K562 (cell line): Measurements from ENCODE around the gene PCP2. TPM values are rescaled to one million over a fixed set of nuclear protein-coding genes. Genes with fewer than 3 reads are reported as not detected.

Experiments used
- ATAC-seq: fragments of 200-7000 bp; cut with Tn5 transposase; 3 replicates; pipeline ENCODE4 v1.9.1; 2020; ENCODE audit warnings: moderate library complexity
- BruUV-seq: library from RNA; stranded (reverse); fragments of 400-500 nt; replicated peaks from 2 replicates; lab custom pipeline; 2021; lab: Mats Ljungman, UMichigan
- CTCF ChIA-PET: fragments of 300-600 bp; formaldehyde crosslinking; extraction: SDS; loops from one replicate; lab custom pipeline; 2021; ENCODE audit warnings: low intra/inter-chr PET ratio; lab: Yijun Ruan, JAX
- POLR2A ChIA-PET: fragments of 300-600, 350-650 bp; sonication (Branson Sonifier 250); formaldehyde crosslinking; extraction: SDS; loops from one replicate; lab custom pipeline; 2021; ENCODE audit warnings: antibody characterized with exemption, inconsistent platforms; lab: Yijun Ruan, JAX
- DNase-seq, 4 experiments: peaks; one replicate each; pipeline versions ENCODE4 v3.0.0 to v3.0.0-alpha.2; 2011 to 2018; ENCODE audit warnings: low spot score in 3 of 4, mixed read lengths in 3 of 4; ENCODE audit errors: extremely low read depth in 1 of 4
- FAIRE-seq: peaks from 2 replicates; lab custom pipeline; 2011; peaks lifted over from hg19 to GRCh38; lab: Jason Lieb, UNC
- H2AFZ ChIP-seq: 2 replicates; pipeline ENCODE4 v1.6.0; 2011; ENCODE audit warnings: low read depth, low read length, control low read depth, inconsistent platforms
- H3K27ac ChIP-seq: fragments of 200-600 bp; 3 replicates; pipeline ENCODE4 v1.8.0; 2011; ENCODE audit warnings: low read depth, mild to moderate bottlenecking, control low read depth, inconsistent platforms, low read length, moderate library complexity, mixed read lengths; ENCODE audit errors: extremely low read depth
- H3K27me3 ChIP-seq, 2 experiments: fragments of 300-600 bp in 1 of 2; 2 replicates in 1 of 2; 3 replicates in 1 of 2; pipeline versions ENCODE4 v1.6.0 to v1.8.0; 2011; ENCODE audit warnings: inconsistent platforms in 2 of 2, low read length in 2 of 2, mild to moderate bottlenecking in 1 of 2, mixed read lengths in 1 of 2, moderate library complexity in 1 of 2; ENCODE audit not compliant: control insufficient read depth in 2 of 2, insufficient read depth in 2 of 2
- H3K36me3 ChIP-seq: fragments of 300-600 bp; 3 replicates; pipeline ENCODE4 v1.8.0; 2011; ENCODE audit warnings: mild to moderate bottlenecking, low read length, inconsistent platforms; ENCODE audit not compliant: control insufficient read depth, insufficient read depth
- H3K4me1 ChIP-seq, 2 experiments: fragments of 200-600 bp in 1 of 2; replicated peaks in 1 of 2; 2 replicates in 1 of 2; 3 replicates in 1 of 2; pipeline versions ENCODE4 v1.5.1 to v1.8.0; 2011; ENCODE audit warnings: inconsistent platforms in 2 of 2, low read length in 2 of 2, mild to moderate bottlenecking in 1 of 2, mixed read lengths in 1 of 2, moderate library complexity in 1 of 2; ENCODE audit not compliant: control insufficient read depth in 2 of 2, insufficient read depth in 2 of 2
- H3K4me2 ChIP-seq: 2 replicates; pipeline ENCODE4 v1.6.1; 2011; ENCODE audit warnings: low read length, control low read depth, inconsistent platforms, mixed read lengths; ENCODE audit not compliant: insufficient read depth
- H3K4me3 ChIP-seq: fragments of 200-600 bp; sonication (generic), shearing (Covaris generic); 2 replicates; pipeline ENCODE4 v1.5.1; 2016; ENCODE audit warnings: control low read depth, inconsistent platforms
- H3K79me2 ChIP-seq: fragments of 200-600 bp; 3 replicates; pipeline ENCODE4 v1.8.0; 2011; ENCODE audit warnings: low read length, inconsistent platforms; ENCODE audit not compliant: control insufficient read depth, insufficient read depth
- H3K9ac ChIP-seq, 2 experiments: 2 replicates each; pipeline versions ENCODE4 v1.6.0 to v1.6.1; 2011; ENCODE audit warnings: low read depth in 2 of 2, low read length in 2 of 2, control low read depth in 1 of 2, inconsistent platforms in 1 of 2, mild to moderate bottlenecking in 1 of 2, mixed read lengths in 1 of 2; ENCODE audit not compliant: insufficient read depth in 1 of 2
- H3K9me1 ChIP-seq: one replicate; pipeline ENCODE4 v1.6.0; 2011; ENCODE audit warnings: inconsistent platforms, mild to moderate bottlenecking, low read length, moderate library complexity; ENCODE audit not compliant: control insufficient read depth, insufficient read depth
- H3K9me3 ChIP-seq: replicated peaks from 2 replicates; pipeline ENCODE4 v1.5.1; 2011; ENCODE audit warnings: low read depth, low read length, inconsistent platforms; ENCODE audit not compliant: control insufficient read depth, insufficient read depth
- H4K20me1 ChIP-seq: replicated peaks from 2 replicates; pipeline ENCODE4 v1.6.1; 2011; ENCODE audit warnings: low read length, inconsistent platforms, mixed read lengths; ENCODE audit not compliant: control insufficient read depth, insufficient read depth
- GATAD2B ChIP-seq: fragments of 450-650 bp; IDR thresholded peaks from 2 replicates; pipeline ENCODE4 v1.6.1; 2017; ENCODE audit warnings: mild to moderate bottlenecking, borderline replicate concordance
- POLR2G ChIP-seq: fragments of 200-400 bp; formaldehyde crosslinking; IDR thresholded peaks from 2 replicates; pipeline ENCODE4 v1.6.1; 2017; ENCODE audit warnings: low read depth, mild to moderate bottlenecking, antibody characterized with exemption, low read length, moderate library complexity
- WHSC1 ChIP-seq: IDR thresholded peaks from one replicate; pipeline ENCODE4 v1.6.1; 2012; ENCODE audit warnings: low read length, control low read depth, inconsistent platforms
- ZBTB33 ChIP-seq: sonication (generic); formaldehyde crosslinking; IDR thresholded peaks from 2 replicates; pipeline ENCODE4 v1.8.1; 2023; ENCODE audit warnings: mild to moderate bottlenecking, missing genetic modification reagents
- whole genome bisulfite sequencing: fragments of 100-300 bp; shearing (Covaris generic); methylation state at CpG from one replicate; pipeline ENCODE4 v1.1.6; 2016; ENCODE audit warnings: low coverage, mixed read lengths; ENCODE audit not compliant: insufficient coverage; ENCODE audit errors: missing lambda C conversion rate; 5-methylcytosine and 5-hydroxymethylcytosine counted together
- in situ Hi-C: fragments of 300-500 bp; cut with MboI; formaldehyde crosslinking; loops from 4 replicates; pipeline ENCODE4 v1.15.0; 2018; ENCODE audit warnings: inconsistent platforms, mixed read lengths
- intact Hi-C: fragments of 100-400 bp; cut with micrococcal nuclease; formaldehyde crosslinking; loops from 2 replicates; pipeline ENCODE4 v1.14.2; 2022
- polyA plus RNA-seq, 8 experiments: library from polyadenylated mRNA; depleted of rRNA in 4 of 8; stranded (reverse) in 5 of 8; unstranded in 3 of 8; fragments of >200 nt; fragmentation: Nextera tagmentation in 2 of 8; fragmentation: Illumina TruSeq in 1 of 8; extraction: Ambion mirVana in 2 of 8; extraction: Trizol in 1 of 8; gene quantifications; 2 replicates each; pipeline versions ENCODE4 v1.2.1 to v1.2.3, GENCODE V29; 2011 to 2014; ENCODE audit warnings: inconsistent platforms in 1 of 8, missing spikeins in 1 of 8
- total RNA-seq, 7 experiments: library from RNA; depleted of rRNA in 6 of 7; stranded (reverse); fragments of >200 nt in 6 of 7; fragmentation: Illumina TruSeq in 2 of 7; extraction: Trizol in 2 of 7; gene quantifications; 2 replicates each; pipeline versions ENCODE4 v1.2.1 to v1.2.3, GENCODE V29; 2011 to 2021; ENCODE audit warnings: low replicate concordance in 1 of 7

The PCP2 gene
- total and polyA plus RNA-seq, 9 of the 15 experiments (the other 6 are each of a cell fraction or from before 2014, with no cell fraction given) = 0.17 to 1.3 (median 0.49) TPM; not detected in 3

GRCh38 chr19:7617735-7618134 lies 15.8 kb downstream of the PCP2 start:
- in situ Hi-C loops = no loop called here
- no peaks in the 10 kb centered on the region for H3K9me1 ChIP-seq
- H3K4me2 ChIP-seq = no peak overlapping the region
- WGBS = 87% methylated on average over 20 of the region's 28 CpGs
- H3K79me2 ChIP-seq = no peaks in the 10 kb centered on the region
- POLR2A ChIA-PET = interaction anchor here (1.4 to 2.7 kb wide), 3 partner anchors 8 to 11 kb away, joined by 4 to 22 read pairs (median 5); partner anchors contain the start of genes PET100 and XAB2
- H3K4me3 ChIP-seq = no peak overlapping the region
- intact Hi-C loops = no loop called here
- no peak overlapping the region for H2AFZ ChIP-seq
- ATAC-seq (no peak), DNase-seq (no peak), FAIRE-seq (no peak)
- peaks cover 2 to 61% of the 10 kb centered on the region in 2 experiments; a peak in 4 of 5 replicates for H3K4me1 ChIP-seq
- 0 out of 2 replicates have a peak, but pooled peaks cover 3% of the 10 kb centered on the region for H4K20me1 ChIP-seq
- no peaks in the 10 kb centered on the region for H3K9me3 ChIP-seq
- no TSS peak for BruUV-seq
- CTCF ChIA-PET = no interaction called here
- TF ChIP-seq ZBTB33 (peak; percentile 35), GATAD2B (no peak)
- peaks cover under 1 to 6% of the 10 kb centered on the region in 2 experiments; a peak in 2 of 5 replicates for H3K27me3 ChIP-seq
- peaks cover 37% of the 10 kb centered on the region; the same call in 2 of the 3 replicates for H3K36me3 ChIP-seq
- H3K27ac ChIP-seq = no peak overlapping the region
- no peak overlapping the region for H3K9ac ChIP-seq

- Histone ChIP-seq H3K9me1 (no peaks in the 10 kb centered on the region), H3K27me3 (peaks cover 3 to 10% of the 10 kb centered on the region in 2 experiments; a peak in 3 of 5 replicates), H3K9me3 (no peaks in the 10 kb centered on the region), H3K4me1 (peaks cover 2 to 61% of the 10 kb centered on the region in 2 experiments; a peak in 4 of 5 replicates), H3K4me3 (no peak overlapping the region), H4K20me1 (0 out of 2 replicates have a peak, but pooled peaks cover 3% of the 10 kb centered on the region), H3K9ac (peak overlapping the region in 1 of 2 experiments; percentile 17; a peak in 1 of 4 replicates), H3K79me2 (no peaks in the 10 kb centered on the region), H3K27ac (no peak overlapping the region), H2AFZ (no peak overlapping the region), H3K36me3 (peaks cover 31% of the 10 kb centered on the region; the same call in 2 of the 3 replicates), H3K4me2 (no peak overlapping the region)
- FAIRE-seq (no peak), DNase-seq (no peak), ATAC-seq (no peak)
- CTCF ChIA-PET = no interaction called here
- POLR2A ChIA-PET = interaction anchor here (2.7 kb wide), 1 partner anchor 12 kb away, joined by 22 read pairs; the partner anchor contains the start of genes PET100 and XAB2
- TF ChIP-seq POLR2G (0 out of 2 replicates have a peak, but pooled peaks have one; percentile 10), WHSC1 (no peak), ZBTB33 (0 out of 2 replicates have a peak, but pooled peaks have one; percentile 14)
- intact Hi-C loops (no loop called here), in situ Hi-C loops (no loop called here)
- WGBS = 74% methylated on average over 9 of the region's 12 CpGs
- no TSS peak for BruUV-seq
Observed at GRCh38 chr19:7617172-7617571, 16.3 kb downstream of the PCP2 start.
